Putamen (tissue), 1 donor: ENCODE measurements around the gene COL7A1.
"Not testable (repeated sequence)": the region's sequence is repeated elsewhere in the genome, so short reads cannot be mapped to it uniquely, and the experiment has no call there.

ENCODE experiments used
- DNase-seq: peaks from one replicate; pipeline ENCODE4 v3.0.0-alpha.2; 2016; ENCODE audit warnings: low spot score

COL7A1 gene

GRCh38 chr3:48543271-48543866 is 51.8 kb downstream of the COL7A1 start:
- no peak for DNase-seq

DNA sequence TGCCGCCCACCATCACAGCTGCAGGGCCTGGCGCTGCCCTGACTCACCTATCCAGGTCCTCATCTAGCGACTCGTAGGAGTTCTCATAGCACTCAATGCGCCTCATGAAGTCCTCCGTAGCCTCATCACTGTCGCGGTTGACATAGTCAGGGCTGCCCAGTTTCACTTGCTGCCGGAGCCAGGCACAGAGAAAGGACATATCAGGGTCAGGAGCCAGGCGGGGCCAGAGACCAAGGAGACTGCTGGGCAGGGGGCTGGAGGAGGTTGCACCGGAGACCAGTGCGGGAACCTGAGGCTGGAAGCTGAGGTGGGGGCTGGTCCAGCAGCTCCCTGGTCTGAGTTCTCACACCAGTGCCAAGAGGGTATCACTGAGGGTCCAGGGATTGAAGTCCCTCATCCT is 56.7 kb downstream of the COL7A1 start:
- no peak for DNase-seq

- no peak for DNase-seq
Measured at GRCh38 chr3:48536785-48537184, 58.3 kb downstream of the COL7A1 start.

- no peak for DNase-seq
Measured at GRCh38 chr3:48536116-48536515, 59.0 kb downstream of the COL7A1 start.

- DNase-seq = no peak
Measured at GRCh38 chr3:48535578-48535977, 59.6 kb downstream of the COL7A1 start.

DNA sequence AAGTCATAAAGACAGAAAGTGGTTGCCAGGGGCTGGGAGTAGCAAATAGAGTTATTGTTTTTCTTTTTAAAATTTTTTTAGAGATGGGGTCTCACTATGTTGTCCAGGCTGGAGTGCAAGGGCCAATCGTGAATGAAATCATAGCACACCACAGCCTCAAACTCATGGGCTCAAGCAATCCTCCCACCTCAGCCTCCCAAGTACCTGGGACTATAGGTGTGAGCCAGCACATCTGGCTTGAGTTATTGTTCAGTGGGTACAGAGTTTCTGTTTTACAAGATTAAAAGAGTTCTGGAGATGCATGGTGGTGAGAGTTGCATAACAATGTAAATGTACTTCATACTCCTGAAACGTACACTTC is 62.2 kb downstream of the COL7A1 start:
- no peak for DNase-seq

GRCh38 chr3:48532271-48532976 is 62.7 kb downstream of the COL7A1 start:
- DNase-seq = peak; percentile 87

GRCh38 chr3:48530701-48531100 is 64.4 kb downstream of the COL7A1 start:
- not testable (repeated sequence) for DNase-seq

GRCh38 chr3:48528754-48529153 is 66.4 kb downstream of the COL7A1 start:
- no peak for DNase-seq

DNA sequence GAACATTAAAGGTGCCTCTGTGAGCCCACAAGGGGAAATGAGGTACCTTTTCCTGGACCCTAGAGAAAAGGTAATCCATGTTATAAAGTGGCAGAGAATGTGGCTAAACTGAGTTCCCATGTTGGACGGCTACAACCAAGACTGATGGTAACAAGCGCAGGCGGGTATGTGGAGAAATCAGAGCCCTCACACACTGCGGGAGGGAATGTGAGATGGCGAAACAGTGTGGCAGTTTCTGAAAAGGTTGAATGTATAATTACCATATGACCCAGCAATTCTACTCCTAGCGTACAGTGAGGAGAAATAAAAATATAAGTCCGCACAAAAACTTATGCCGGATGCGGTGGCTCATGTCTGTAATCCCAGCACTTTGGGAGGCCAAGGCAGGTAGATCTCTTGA is 67.1 kb downstream of the COL7A1 start:
- no peak for DNase-seq

DNA sequence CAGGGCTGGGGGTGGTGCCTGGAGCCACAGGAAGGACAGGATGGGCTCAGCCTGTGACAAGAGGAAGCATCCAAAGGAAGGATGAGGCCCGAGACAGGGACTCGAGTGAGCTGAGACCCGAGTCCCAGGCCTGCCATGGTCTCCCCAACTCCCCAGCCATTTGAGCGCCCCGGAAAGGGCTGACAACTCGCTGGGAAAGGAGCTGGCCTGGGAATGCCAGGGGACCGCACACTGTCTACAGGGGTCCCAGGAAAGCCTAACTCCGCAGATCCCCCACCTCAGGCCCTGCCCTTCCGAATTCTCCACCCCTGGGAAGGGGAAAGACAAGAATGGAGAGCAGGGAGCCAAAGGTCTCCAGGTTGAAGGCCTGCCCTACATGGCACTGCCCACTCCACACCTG is 70.2 kb downstream of the COL7A1 start:
- no peak for DNase-seq

DNA sequence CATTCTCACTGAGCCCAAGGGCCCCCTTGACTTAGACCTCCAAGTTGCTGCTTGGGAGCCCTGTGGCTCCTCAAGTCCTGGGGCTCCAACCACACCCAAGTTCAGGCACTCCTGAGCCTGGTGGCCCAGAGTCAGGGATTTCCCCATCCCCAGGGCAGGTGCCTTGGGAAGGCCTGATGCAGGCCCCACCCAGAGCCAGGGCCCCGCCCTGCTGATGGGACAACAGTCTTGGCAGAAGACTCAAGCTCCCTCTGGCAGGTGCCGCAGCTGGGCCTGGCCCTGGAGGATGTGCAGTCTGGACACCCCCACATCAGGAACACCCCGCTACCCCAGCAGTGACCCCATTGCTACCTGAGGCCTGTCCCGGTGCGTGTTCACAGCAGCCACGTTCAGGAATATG is 73.5 kb downstream of the COL7A1 start:
- DNase-seq = no peak

DNA sequence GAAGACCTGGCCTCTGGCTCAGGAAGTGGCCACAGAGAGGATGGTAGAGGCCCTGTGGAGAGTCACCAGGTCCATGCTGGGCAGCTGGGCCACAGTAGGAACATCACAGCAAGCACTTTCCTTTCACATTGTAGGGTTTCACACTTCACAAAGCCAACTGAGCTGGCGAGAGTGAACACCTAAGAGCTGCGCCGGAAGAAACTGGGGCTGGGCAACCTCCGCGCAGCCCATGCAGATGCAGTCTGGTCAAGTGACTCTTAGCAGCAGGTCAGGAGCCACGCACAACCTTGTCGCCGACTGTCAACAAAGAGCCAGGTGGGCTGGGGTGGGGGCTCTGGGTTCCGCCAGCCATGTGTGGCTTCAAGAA is 75.9 kb downstream of the COL7A1 start:
- no peak for DNase-seq

DNA sequence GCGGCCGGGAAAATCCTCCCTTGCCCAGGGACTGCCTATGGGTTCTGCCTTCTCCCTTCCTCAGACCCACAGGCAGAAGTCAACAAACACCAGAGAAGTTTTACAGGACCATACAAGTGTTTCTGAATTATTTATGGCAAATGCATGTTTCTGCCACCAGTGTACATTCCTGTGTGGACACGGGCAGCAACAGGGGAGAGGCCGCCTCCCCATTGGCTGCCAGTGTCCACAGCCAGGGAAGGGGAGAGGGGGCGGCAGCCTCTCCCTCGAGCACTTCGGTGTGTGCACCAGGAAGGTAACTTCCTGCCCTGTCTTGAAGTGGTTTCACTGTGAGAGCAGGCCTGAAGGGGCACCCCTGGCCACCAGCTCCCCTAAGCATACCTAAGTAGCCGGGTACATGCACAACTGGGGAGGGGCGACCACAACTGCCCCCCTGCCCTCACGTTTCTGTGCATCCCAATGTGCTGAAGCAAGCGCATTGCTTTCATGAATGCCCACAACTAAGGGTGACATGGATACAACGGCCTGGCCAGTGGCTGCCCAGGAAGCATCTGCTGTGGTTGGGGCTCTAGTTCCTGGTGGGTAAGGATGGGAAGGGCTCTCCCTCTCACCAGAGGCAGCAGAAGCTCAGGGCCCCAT is 76.4 kb downstream of the COL7A1 start:
- no peak for DNase-seq

DNA sequence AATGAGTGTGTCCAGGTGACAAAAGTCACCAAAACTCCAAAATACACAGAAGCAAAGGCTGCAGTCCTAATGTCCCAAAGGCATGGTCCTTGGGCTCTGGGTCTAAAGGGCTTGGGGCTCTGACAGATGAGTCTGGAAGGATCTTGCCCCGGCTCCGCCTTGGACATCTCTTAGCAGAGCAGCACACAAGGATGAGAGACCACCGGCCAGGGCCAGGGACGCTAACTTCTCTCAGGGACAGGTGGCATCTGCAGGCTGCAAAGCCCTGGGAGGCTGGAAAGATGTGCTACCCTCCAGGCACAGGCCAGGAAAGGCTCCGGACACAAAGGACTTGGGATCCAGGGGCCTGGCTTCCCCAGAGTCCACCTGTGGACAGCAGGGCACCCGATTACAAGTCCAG is 77.1 kb downstream of the COL7A1 start:
- no peak for DNase-seq

DNA sequence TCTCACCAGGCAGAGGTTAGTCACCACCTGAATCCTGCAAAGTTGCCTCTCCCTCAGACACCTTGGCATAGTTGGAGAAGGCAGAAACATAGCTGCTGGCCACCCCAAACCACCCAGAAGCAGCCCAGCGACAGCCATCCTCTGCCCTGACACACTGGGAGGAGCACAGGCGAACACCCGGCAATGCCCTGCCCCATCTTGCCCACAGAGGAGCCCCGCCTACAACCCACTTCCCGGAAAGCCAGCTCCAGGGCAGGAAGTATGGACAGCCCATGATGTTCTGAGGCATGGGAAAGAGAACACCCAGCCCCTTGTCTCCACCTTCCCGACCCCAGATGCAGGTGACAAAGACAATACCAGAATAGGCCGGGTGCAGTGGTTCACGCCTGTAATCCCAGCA is 78.6 kb downstream of the COL7A1 start:
- no peak for DNase-seq

GRCh38 chr3:48514431-48515227 is 80.5 kb downstream of the COL7A1 start:
- DNase-seq = no peak
